ENCODE results near the gene TMEM132D. TPM values are rescaled to one million over a fixed set of nuclear protein-coding genes. Genes with fewer than 3 reads are reported as not detected.

TMEM132D gene
- total and polyA plus RNA-seq, 8 donors = 0.26 to 2.5 (median 0.88) TPM; not detected in 1

- H3K36me3 ChIP-seq = no peaks in the 10 kb centered on the region
- no peak for DNase-seq
- no peak for ATAC-seq
- no peak for TF ChIP-seq CTCF (IDR thresholded peaks at IDR 0.05)
- intact Hi-C loops (cut with DNase I) = no loop called here
- H3K4me1 ChIP-seq = no peaks in the 10 kb centered on the region
- H3K4me3 ChIP-seq = no peak overlapping the region
- peaks cover 0 to 8% of the 10 kb centered on the region in 2 donors for H3K9me3 ChIP-seq
- no peaks in the 10 kb centered on the region for H3K27me3 ChIP-seq
- H3K27ac ChIP-seq = no peak overlapping the region
Observed at GRCh38 chr12:129790331-129790730, 113.5 kb downstream of the TMEM132D start.

- Histone ChIP-seq H3K4me3 (no peak overlapping the region), H3K4me1 (no peaks in the 10 kb centered on the region), H3K36me3 (no peaks in the 10 kb centered on the region), H3K9me3 (peaks cover 0 to 10% of the 10 kb centered on the region in 2 donors), H3K27ac (no peak overlapping the region), H3K27me3 (no peaks in the 10 kb centered on the region)
- intact Hi-C loops (cut with DNase I) = no loop called here
- no peak for TF ChIP-seq CTCF (IDR thresholded peaks at IDR 0.05)
- ATAC-seq (no peak), DNase-seq (peak in 1 of 4 donors; percentile 60)
Observed at GRCh38 chr12:129789921-129790320, 113.9 kb downstream of the TMEM132D start.

- no peak for TF ChIP-seq CTCF (IDR thresholded peaks at IDR 0.05)
- ATAC-seq = no peak
Observed at GRCh38 chr12:129788506-129789084, 115.2 kb downstream of the TMEM132D start.

GRCh38 chr12:129779989-129780388 lies 123.8 kb downstream of the TMEM132D start:
- H3K4me1 ChIP-seq = no peaks in the 10 kb centered on the region
- peaks cover 0 to 4% of the 10 kb centered on the region in 2 donors for H3K9me3 ChIP-seq
- TF ChIP-seq CTCF (IDR thresholded peaks at IDR 0.05) = no peak
- H3K36me3 ChIP-seq = no peaks in the 10 kb centered on the region
- intact Hi-C loops (cut with DNase I) = no loop called here
- no peak overlapping the region for H3K4me3 ChIP-seq
- no peak for ATAC-seq
- no peak for DNase-seq
- H3K27me3 ChIP-seq = no peaks in the 10 kb centered on the region
- H3K27ac ChIP-seq = no peak overlapping the region

More at GRCh38 chr12:129788506-129789084, 115.2 kb downstream of the TMEM132D start:
- Histone ChIP-seq H3K4me3 (no peak overlapping the region), H3K27me3 (no peaks in the 10 kb centered on the region), H3K36me3 (no peaks in the 10 kb centered on the region), H3K9me3 (peaks cover 0 to 10% of the 10 kb centered on the region in 2 donors), H3K27ac (no peak overlapping the region), H3K4me1 (no peaks in the 10 kb centered on the region)
- intact Hi-C loops (cut with DNase I) = no loop called here
- no peak for DNase-seq

GRCh38 chr12:129779033-129779432 lies 124.8 kb downstream of the TMEM132D start:
- intact Hi-C loops (cut with DNase I) = no loop called here
- ATAC-seq (no peak), DNase-seq (no peak)
- no peak overlapping the region for H3K27ac ChIP-seq
- H3K9me3 ChIP-seq = peaks cover 0 to 4% of the 10 kb centered on the region in 2 donors
- no peak overlapping the region for H3K4me3 ChIP-seq
- H3K27me3 ChIP-seq = no peaks in the 10 kb centered on the region
- H3K36me3 ChIP-seq = no peaks in the 10 kb centered on the region
- H3K4me1 ChIP-seq = no peaks in the 10 kb centered on the region
- no peak for TF ChIP-seq CTCF (IDR thresholded peaks at IDR 0.05)
